MM.1S (cell line): ENCODE measurements around the gene SEMA6B.

Source experiments
- DNase-seq: peaks from one replicate; pipeline ENCODE4 v3.0.0-alpha.2; 2015
- H2AFZ ChIP-seq: fragments of 300-600 bp; sonication (generic); 2 replicates; pipeline ENCODE4 v1.6.0; 2016; ENCODE audit warnings: antibody characterized with exemption, low read length
- H3F3A ChIP-seq: fragments of 300-600 bp; sonication (generic); 2 replicates; pipeline ENCODE4 v1.6.1; 2016; ENCODE audit warnings: mild to moderate bottlenecking, antibody characterized with exemption, low read length, moderate library complexity, mixed read lengths; ENCODE audit not compliant: insufficient read depth
- H3K27ac ChIP-seq: fragments of 300-600 bp; sonication (generic); 2 replicates; pipeline ENCODE4 v1.5.1; 2016; ENCODE audit warnings: mild to moderate bottlenecking, low read length
- H3K27me3 ChIP-seq: fragments of 300-600 bp; sonication (generic); replicated peaks from 2 replicates; pipeline ENCODE4 v1.6.0; 2016; ENCODE audit warnings: low read length; ENCODE audit not compliant: insufficient read depth
- H3K36me3 ChIP-seq: fragments of 300-600 bp; sonication (generic); replicated peaks from 2 replicates; pipeline ENCODE4 v1.6.1; 2016; ENCODE audit warnings: mild to moderate bottlenecking, low read length, mixed read lengths; ENCODE audit not compliant: insufficient read depth
- H3K4me1 ChIP-seq: fragments of 300-600 bp; sonication (generic); 2 replicates; pipeline ENCODE4 v1.6.1; 2016; ENCODE audit warnings: low read length, mixed read lengths
- H3K4me2 ChIP-seq: fragments of 300-600 bp; sonication (generic); 2 replicates; pipeline ENCODE4 v1.6.0; 2016; ENCODE audit warnings: low read depth, low read length
- H3K4me3 ChIP-seq: fragments of 300-600 bp; sonication (generic); 2 replicates; pipeline ENCODE4 v1.5.1; 2016; ENCODE audit warnings: low read length, mixed read lengths
- H3K79me2 ChIP-seq: fragments of 300-600 bp; sonication (generic); 2 replicates; pipeline ENCODE4 v1.6.1; 2016; ENCODE audit warnings: mixed run types, low read length, mixed read lengths
- H3K9ac ChIP-seq: fragments of 300-600 bp; sonication (generic); 2 replicates; pipeline ENCODE4 v1.6.1; 2016; ENCODE audit warnings: low read length, mixed read lengths
- H3K9me2 ChIP-seq: fragments of 300-600 bp; sonication (generic); replicated peaks from 2 replicates; pipeline ENCODE4 v1.6.1; 2016; ENCODE audit warnings: mild to moderate bottlenecking, low read length, mixed read lengths; ENCODE audit not compliant: insufficient read depth
- H3K9me3 ChIP-seq: fragments of 300-600 bp; sonication (generic); replicated peaks from 2 replicates; pipeline ENCODE4 v1.6.1; 2016; ENCODE audit warnings: mild to moderate bottlenecking, low read length, mixed read lengths; ENCODE audit not compliant: insufficient read depth
- H4K20me1 ChIP-seq: fragments of 300-600 bp; sonication (generic); 2 replicates; pipeline ENCODE4 v1.6.1; 2016; ENCODE audit warnings: mild to moderate bottlenecking, low read length, moderate library complexity, mixed read lengths; ENCODE audit not compliant: insufficient read depth
- CTCF ChIP-seq: fragments of 300-600 bp; sonication (generic); IDR thresholded peaks from 2 replicates; pipeline ENCODE4 v1.5.1; 2016; ENCODE audit warnings: antibody characterized with exemption, low read length, mixed read lengths
- EZH2 ChIP-seq: fragments of 300-600 bp; sonication (generic); optimal IDR thresholded peaks from 2 replicates; pipeline ENCODE3; 2017; ENCODE audit warnings: low read depth, mild to moderate bottlenecking, antibody characterized with exemption, low read length, mixed read lengths
- EZH2phosphoT487 ChIP-seq: fragments of 300-600 bp; sonication (generic); IDR thresholded peaks from 2 replicates; pipeline ENCODE4 v1.6.1; 2018; ENCODE audit warnings: antibody characterized with exemption, low read length

Gene SEMA6B

GRCh38 chr19:4516939-4517300 is 42.6 kb downstream of the SEMA6B start:
- H3K4me3 ChIP-seq, result no peak overlapping the region
- no peak for DNase-seq
- peaks cover 77% of the 10 kb centered on the region for H3K27me3 ChIP-seq
- no peaks in the 10 kb centered on the region for H3K9me3 ChIP-seq
- H3K27ac ChIP-seq, result no peak overlapping the region
- no peaks in the 10 kb centered on the region for H3F3A ChIP-seq
- no peaks in the 10 kb centered on the region for H4K20me1 ChIP-seq
- H3K9me2 ChIP-seq, result no peaks in the 10 kb centered on the region
- TF ChIP-seq EZH2phosphoT487 (no peak), CTCF (no peak), EZH2 (no peak)
- no peaks in the 10 kb centered on the region for H3K79me2 ChIP-seq
- no peaks in the 10 kb centered on the region for H3K4me1 ChIP-seq
- no peak overlapping the region for H2AFZ ChIP-seq
- H3K4me2 ChIP-seq, result no peak overlapping the region
- no peaks in the 10 kb centered on the region for H3K36me3 ChIP-seq
- H3K9ac ChIP-seq, result no peak overlapping the region

- H3K9me3 ChIP-seq, result no peaks in the 10 kb centered on the region
- DNase-seq, result no peak
- H3K4me3 ChIP-seq, result no peak overlapping the region
- H3K4me1 ChIP-seq, result no peaks in the 10 kb centered on the region
- no peaks in the 10 kb centered on the region for H3K9me2 ChIP-seq
- no peak overlapping the region for H2AFZ ChIP-seq
- no peak overlapping the region for H3K27ac ChIP-seq
- H4K20me1 ChIP-seq, result no peaks in the 10 kb centered on the region
- H3K27me3 ChIP-seq, result peaks cover 74% of the 10 kb centered on the region
- H3K4me2 ChIP-seq, result no peak overlapping the region
- no peak overlapping the region for H3K9ac ChIP-seq
- TF ChIP-seq EZH2 (no peak), CTCF (no peak), EZH2phosphoT487 (no peak)
- H3F3A ChIP-seq, result no peaks in the 10 kb centered on the region
- H3K36me3 ChIP-seq, result no peaks in the 10 kb centered on the region
- H3K79me2 ChIP-seq, result no peaks in the 10 kb centered on the region
Measured at GRCh38 chr19:4516199-4516938, 43.1 kb downstream of the SEMA6B start.

- no peaks in the 10 kb centered on the region for H3K9me2 ChIP-seq
- no peaks in the 10 kb centered on the region for H3K79me2 ChIP-seq
- H3K9ac ChIP-seq, result no peak overlapping the region
- H3K4me3 ChIP-seq, result no peak overlapping the region
- H3K27ac ChIP-seq, result no peak overlapping the region
- no peak for TF ChIP-seq EZH2phosphoT487
- H3K4me2 ChIP-seq, result no peak overlapping the region
- H3K4me1 ChIP-seq, result no peaks in the 10 kb centered on the region
- H3F3A ChIP-seq, result no peaks in the 10 kb centered on the region
- H3K9me3 ChIP-seq, result no peaks in the 10 kb centered on the region
- H3K36me3 ChIP-seq, result no peaks in the 10 kb centered on the region
- no peaks in the 10 kb centered on the region for H4K20me1 ChIP-seq
- no peak overlapping the region for H2AFZ ChIP-seq
- DNase-seq, result no peak
- H3K27me3 ChIP-seq, result peaks cover 68% of the 10 kb centered on the region
Measured at GRCh38 chr19:4515732-4516131, 43.8 kb downstream of the SEMA6B start.

- Histone ChIP-seq H3K9me3 (no peaks in the 10 kb centered on the region), H3K4me2 (no peak overlapping the region), H3K9me2 (no peaks in the 10 kb centered on the region), H3K4me3 (no peak overlapping the region), H2AFZ (no peak overlapping the region), H3K4me1 (no peaks in the 10 kb centered on the region), H3K79me2 (no peaks in the 10 kb centered on the region), H4K20me1 (no peaks in the 10 kb centered on the region), H3F3A (no peaks in the 10 kb centered on the region), H3K27me3 (peaks cover 51% of the 10 kb centered on the region), H3K36me3 (no peaks in the 10 kb centered on the region), H3K27ac (no peak overlapping the region), H3K9ac (no peak overlapping the region)
- TF ChIP-seq CTCF (no peak), EZH2 (no peak), EZH2phosphoT487 (no peak)
- DNase-seq, result no peak
Measured at GRCh38 chr19:4513248-4513647, 46.2 kb downstream of the SEMA6B start.
